ENCODE results near the gene PKD2.
"Not testable (repeated sequence)": the region's sequence is repeated elsewhere in the genome, so short reads cannot be mapped to it uniquely, and the experiment has no call there.

The PKD2 gene

DNA sequence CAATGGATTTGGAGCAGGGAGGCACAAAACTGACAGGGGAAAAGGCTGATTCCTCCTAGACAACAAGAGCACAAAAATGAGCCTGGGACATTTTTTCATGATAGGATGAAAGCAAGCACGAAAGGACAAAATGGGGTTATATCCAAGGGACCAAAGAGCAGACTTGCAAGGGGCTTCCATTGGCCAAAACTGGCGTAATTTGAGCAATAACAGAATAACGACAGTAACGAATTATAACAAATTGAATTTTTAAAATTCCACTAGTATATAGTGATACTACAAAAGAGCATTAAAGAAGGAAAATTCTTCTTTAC is 21.6 kb upstream of the PKD2 start:
- DNase-seq (ENCODE audit: low read depth in 2 of 2, low spot score in 1 of 2), result no peak

DNA sequence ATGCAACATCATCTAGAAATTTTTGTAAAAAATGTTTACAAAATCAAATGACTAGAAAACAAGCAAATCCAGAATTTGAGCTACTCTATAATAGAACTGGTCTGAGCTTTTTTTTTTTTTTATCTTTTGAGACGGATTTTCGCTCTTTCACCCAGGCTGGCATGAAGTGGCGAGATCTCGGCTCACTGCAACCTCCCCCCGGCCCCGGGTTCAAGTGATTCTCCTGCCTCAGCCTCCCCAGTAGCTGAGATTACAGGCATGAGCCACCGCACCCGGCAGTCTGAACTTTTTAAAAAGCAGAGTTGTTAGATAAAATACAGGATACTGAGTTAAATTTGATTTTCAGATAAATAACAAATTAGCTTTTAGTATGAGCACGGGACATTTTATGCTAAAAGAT is 20.9 kb upstream of the PKD2 start:
- DNase-seq (ENCODE audit: low read depth in 2 of 2, low spot score in 1 of 2), result no peak

DNA sequence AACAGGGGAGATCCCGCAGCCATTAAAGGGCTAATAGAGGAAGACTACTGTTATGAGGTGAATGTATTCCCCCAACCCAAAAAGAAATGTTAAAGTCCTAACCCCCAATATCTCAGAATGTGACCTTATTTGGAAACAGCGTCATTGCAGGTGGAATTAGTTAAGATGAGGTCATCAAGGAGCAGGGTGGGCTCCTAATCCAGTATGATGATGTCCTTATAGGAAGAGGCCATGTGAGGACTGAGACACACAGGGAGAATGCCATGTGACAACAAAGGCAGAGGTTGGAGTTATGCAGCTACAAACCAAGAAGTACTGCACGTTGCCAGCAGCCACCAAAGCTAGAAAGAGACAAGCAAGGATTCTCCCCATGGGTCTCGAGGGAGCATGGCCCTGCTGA is 17.7 kb upstream of the PKD2 start:
- no peak for DNase-seq (ENCODE audit: low read depth in 2 of 2, low spot score in 1 of 2)

DNA sequence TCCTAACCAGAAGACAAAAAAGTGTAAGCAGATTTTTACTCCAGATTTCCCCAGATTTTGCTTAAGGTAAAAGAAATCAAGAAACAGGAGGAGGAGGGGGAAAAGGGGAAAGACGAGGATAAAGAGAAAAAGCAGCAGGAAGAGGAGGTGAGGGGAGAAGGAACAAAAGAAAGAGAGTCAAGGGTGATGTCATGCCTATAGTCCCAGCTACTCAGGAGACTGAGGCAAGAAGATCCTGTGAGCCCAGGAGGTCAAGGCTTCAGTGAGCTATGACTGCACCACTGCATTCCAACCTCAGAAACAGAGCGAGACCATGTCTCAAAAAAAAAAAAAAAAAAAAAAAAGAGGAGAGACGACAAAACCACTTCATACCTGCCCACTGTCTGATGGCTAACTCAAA is 12.0 kb upstream of the PKD2 start:
- no peak for DNase-seq (ENCODE audit: low read depth in 2 of 2, low spot score in 1 of 2)

DNA sequence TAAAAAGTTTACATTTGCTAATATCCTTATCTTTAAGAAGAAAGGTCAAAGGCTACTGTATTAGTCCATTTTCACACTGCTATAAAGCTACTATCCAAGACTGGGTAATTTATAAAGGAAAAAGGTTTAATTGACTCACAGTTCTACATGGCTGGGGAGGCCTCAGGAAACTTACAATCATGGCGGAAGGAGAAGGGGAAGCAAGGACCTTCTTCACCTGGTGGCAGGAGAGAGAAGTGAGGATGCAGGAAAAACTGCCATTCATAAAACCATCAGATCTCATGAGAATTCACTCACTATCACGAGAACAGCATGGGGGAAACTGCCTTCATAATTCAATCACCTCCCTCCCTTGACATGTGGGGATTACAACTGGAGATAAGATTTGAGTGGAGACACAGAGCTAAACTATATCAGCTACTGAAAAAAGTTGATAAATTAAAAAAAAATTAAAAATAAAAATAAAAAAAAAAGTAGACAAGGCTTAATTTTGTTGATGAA is 8.2 kb upstream of the PKD2 start:
- DNase-seq (ENCODE audit: low read depth in 2 of 2, low spot score in 1 of 2), result not testable (repeated sequence)

DNA sequence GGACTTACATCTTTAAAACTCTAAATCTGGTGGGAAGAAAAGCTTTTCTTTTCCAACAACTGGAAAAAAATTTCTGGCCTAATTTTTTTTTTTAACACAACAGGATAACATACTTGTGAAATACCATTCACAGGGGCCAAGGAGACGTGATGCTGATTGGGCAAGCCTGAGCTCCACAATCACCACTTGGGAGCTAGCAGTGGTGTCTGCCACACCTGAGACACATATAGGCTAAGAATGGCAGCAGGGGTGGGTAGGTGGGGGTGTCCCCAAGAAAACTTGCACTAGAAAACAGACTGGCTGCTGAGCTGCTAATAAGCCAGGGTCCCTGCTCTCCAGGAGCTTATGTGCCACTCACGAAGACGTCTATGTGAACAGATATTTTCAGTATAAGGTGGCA is 5.6 kb upstream of the PKD2 start:
- DNase-seq (ENCODE audit: low read depth in 2 of 2, low spot score in 1 of 2), result no peak

DNA sequence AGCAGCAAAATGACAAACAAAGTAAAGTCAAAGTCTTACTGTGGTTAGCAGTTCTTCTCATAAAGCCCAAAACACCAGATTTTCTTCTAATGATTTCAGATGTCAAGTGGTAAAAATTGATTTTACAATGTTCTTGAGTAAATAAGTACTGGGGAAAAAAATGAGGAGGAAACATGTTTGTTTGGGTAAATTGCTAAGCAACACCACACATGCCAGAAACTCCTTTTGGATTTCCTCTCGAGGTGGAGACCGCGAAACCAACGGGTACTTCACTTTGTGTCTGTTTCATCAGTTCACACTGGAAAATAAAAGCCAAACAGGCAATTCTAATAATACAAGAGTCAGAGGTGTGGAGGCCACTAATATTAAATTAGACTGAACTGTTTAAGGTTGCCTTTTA is 4.6 kb upstream of the PKD2 start:
- no peak for DNase-seq (ENCODE audit: low read depth in 2 of 2, low spot score in 1 of 2)

DNA sequence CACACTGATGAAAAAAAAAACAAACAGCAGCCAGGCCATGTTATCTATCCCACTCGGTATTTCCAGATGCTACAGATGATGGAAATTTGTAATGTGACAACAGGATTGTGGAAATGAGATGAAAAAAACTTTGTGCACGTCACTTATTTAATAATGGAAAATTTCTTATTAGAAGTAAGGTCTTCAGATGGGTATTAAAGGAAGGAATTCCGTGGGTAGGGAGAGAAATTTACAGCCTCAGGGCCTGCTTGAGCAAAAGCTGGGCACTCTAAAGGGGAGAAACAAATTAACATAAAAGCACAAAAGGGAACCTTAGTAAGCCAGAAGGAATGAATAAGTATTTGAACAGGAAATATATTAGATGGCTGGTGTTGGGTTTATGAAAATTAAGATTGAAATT is 4.2 kb upstream of the PKD2 start:
- no peak for DNase-seq (ENCODE audit: low read depth in 2 of 2, low spot score in 1 of 2)

DNA sequence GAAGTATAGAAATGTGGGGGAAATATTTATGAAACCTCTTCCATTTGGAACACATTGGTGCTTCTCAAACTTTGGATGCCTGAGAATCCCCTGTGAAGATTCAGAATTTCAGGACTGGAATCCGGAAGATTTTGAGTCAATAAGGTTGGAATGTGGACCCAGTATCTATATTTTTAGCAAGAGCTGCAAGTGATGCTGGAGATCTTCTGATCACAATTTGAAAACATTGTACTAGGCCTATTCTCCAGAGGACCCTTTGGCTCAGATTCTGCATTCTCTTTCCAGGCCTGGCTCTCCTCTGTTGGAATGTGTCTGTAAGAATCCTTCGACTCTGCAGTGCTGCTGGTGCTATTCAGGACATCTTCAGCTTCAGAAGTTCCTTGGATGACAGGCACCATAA is 2.4 kb upstream of the PKD2 start:
- no peak for DNase-seq (ENCODE audit: low read depth in 2 of 2, low spot score in 1 of 2)

DNA sequence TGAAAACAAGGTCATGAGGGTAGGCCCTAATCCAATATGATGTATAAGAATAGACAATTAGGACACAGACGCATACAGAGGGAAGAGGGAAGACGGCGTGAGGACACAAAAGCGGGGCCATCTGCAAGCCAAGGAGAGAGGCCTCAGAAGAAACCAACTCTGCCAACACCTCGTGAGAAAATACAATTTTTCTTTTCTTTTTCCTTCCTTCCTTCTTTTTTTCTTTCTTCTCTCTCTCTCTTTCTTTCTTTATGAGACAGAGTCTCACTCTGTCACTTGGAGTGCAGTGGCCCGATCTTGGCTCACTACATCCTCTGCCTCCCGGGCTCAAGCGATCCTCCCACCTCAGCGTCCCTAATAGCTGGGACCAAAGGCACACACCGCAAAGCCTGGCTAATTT is 1.5 kb upstream of the PKD2 start:
- no peak for DNase-seq (ENCODE audit: low read depth in 2 of 2, low spot score in 1 of 2)

DNA sequence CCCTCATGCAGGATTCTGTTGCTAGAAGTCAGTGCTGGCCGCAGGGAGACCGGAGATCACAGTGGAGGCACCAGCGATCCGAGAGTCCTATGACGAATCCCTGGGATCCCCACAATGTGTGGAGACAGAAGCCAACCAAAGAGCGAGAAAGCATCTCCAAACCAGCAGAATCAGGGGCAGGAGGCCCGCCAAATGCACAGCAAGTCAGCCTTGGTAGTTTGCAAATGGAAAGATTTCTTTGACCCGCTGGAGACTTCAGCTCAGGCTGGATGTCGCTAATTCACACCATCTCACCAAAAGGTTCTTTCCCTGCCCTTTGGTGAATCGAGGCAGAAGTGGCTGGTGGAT is 505 bp upstream of the PKD2 start:
- no peak for DNase-seq (ENCODE audit: low read depth in 2 of 2, low spot score in 1 of 2)

DNA sequence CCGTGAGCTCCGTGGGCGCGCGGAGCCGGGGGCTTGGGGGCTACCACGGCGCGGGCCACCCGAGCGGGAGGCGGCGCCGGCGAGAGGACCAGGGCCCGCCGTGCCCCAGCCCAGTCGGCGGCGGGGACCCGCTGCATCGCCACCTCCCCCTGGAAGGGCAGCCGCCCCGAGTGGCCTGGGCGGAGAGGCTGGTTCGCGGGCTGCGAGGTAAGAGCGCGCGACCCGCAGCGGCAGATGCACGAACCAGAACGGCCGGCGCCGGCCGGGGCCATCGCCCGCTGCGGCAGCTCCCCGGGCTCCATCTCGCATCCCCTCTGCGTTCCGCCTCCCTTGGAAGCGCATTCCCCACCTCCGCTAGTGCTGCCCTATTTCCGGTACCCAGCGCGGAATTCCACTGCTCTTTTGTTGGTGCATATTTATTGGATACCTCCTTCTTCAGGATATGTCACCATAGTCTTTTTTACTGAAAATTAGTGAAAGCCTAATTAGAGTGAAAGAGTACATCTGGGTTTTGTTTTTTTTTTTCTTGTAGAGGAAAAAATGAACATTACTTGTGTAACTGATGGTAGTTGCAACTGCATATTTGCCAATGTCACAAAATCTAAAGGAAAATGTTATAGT is 797 bp downstream of the PKD2 start:
- no peak for DNase-seq (ENCODE audit: low read depth in 2 of 2, low spot score in 1 of 2)

DNA sequence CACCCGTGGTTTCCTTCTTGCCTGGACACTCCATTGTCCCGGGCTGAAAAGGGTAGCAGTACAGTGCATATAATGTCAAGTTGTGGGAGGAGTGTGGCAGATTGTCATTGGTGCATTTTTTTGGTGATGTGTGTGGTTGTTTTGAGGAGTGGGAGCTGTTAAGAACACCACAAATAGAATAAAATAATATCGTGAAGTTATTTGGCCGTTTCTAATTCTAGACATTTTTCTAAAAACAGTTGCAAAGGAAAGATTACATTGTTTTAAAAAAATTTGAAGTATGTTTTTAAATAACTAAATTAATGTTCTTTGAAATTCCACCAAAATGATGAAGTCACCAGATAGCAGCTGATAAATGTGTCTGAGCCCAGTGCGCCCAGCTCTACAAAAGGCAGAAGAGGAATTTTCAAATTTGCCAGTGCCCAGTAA is 1.3 kb downstream of the PKD2 start:
- DNase-seq (ENCODE audit: low read depth in 2 of 2, low spot score in 1 of 2), result no peak

DNA sequence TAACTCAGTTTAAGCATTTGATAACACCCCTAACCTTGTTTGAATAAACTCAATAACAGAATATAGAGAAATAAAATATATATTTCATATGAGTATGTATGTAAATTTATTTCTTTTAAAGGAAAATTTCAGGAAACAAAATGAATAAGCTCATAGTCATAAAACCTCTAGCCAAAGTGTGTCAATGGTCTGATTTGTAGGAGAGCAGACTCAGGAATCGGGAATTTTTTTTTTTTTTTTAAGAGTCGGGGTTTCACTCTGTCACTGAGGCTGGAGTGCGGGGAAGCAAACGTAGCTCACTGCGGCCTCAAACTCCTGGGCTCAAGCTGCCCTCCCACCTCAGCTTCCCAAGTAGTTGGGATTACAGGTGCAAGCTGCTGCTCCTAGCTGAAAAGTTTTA is 2.4 kb downstream of the PKD2 start:
- DNase-seq (ENCODE audit: low read depth in 2 of 2, low spot score in 1 of 2), result no peak

DNA sequence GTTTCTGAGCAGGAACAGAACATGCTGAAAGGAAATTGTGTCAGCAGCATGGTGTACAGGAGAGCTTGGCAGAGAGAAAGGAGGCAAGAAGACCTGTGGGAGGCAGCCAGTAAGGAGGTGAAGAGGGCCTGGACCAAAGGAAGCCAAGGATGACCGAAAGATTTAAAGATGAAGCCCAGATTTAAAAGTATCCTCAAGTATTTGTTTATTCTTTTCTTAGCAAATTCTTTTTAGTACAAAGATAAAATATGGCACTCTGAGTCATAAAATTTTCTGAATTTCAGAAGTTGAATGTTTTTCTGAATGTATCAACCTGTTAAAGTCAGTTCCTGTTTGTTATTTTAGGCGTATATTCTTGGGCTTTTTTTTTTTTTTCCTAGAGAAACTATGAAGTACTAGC is 3.5 kb downstream of the PKD2 start:
- no peak for DNase-seq (ENCODE audit: low read depth in 2 of 2, low spot score in 1 of 2)

DNA sequence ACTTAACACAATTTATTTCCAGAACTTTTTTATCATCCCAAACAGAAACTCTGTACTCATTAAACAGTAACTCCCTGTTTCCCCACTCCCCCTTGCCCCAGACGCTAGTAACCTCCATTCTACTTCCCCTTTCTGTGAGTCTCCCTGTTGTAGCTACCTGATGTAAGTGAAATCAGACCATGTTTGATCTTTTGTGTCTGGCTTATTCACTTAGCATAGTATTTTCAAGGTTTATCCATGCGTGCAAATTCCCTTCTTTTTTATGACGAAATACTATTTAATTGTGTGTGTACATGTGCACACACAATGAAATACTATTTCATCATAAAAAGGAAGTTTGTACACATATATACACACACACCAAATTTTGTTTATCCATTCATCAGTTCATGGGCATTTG is 5.2 kb downstream of the PKD2 start:
- no peak for DNase-seq (ENCODE audit: low read depth in 2 of 2, low spot score in 1 of 2)

DNA sequence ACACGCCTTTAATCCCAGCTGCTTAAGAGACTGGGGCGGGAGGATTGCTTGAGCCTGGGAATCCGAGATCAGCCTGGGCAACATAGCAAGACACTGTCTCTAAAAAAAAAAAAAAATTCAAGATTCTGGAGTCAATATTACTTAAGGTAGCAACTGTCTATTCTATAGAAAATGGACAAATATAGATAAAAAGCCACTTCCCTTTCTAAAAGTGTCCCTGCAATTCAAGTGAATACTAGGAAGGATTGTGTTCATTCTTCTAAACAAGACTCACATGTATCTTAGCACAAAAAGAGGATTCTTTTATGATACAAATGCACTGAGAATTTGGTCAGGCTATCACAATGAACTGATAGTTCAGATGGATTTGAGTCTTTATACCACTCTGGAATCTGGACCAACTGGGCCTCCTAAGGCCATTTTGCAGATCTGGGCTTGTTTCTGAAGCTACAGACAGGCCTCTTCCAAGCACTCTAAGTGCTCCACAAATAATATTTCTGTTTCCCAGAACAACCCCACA is 7.0 kb downstream of the PKD2 start:
- DNase-seq (ENCODE audit: low read depth in 2 of 2, low spot score in 1 of 2), result no peak

DNA sequence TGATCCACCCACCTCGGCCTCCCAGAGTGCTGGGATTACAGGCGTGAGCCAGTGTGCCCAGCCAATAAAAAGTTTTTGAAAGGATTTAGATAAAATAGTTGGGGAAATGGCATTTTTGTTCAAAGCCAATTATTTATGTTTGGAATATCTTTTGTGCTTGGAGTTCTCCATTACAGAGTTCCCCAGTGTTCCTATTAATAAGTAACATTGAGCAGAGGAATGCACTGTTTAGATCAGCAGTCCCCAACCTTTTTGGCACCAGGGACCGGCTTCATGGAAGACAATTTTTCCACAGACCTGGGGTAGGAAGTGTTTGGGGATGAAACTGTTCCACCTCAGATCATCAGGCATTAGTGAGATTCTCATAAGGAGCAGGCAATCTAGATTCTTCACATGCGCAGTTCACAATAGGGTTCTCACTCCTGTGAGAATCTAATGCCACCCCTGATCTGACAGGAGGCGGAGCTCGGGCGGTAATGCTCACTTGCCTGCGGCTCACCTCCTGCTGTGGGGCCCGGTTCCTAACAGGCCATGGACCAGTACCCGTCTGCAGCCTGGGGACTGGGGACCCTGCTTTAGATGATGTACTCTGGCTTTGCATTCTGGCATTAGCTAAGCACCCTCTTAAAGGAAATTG is 8.3 kb downstream of the PKD2 start:
- no peak for DNase-seq (ENCODE audit: low read depth in 2 of 2, low spot score in 1 of 2)

DNA sequence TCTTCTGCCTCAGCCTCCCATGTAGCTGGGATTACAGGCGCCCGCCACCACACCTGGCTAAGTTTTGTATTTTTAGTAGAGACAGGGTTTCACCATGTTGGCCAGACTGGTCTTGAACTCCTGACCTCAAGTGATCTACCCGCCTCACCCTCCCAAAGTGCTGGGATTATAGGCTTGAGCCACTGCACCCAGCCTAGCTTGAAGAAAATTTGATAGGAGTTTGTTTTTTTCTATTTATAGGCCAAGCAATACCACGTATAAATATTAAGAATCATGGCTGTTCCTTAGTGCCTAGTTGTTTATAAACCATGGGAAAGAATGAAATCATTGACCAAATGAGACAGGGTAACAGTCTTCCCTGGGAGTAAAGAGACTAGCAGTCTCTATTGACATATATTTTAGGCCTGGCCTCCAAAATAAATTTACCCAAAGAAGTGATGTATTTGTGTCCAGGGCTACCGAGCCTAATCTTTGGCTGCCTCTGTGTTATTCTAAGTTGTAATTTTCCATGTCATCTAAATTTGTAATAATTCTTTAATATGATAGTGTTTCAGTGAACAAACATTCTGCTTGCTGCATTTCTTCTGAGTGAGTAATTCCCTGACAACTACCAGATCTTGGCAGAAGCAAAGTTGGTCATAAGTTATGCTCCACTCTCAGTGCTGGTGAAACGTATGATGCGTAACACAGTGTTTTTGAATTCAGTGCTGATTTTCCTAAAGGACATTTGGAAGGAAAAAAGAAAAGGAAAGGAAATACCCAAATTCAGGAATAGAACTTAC is 10.3 kb downstream of the PKD2 start:
- no peak for DNase-seq (ENCODE audit: low read depth in 2 of 2, low spot score in 1 of 2)

DNA sequence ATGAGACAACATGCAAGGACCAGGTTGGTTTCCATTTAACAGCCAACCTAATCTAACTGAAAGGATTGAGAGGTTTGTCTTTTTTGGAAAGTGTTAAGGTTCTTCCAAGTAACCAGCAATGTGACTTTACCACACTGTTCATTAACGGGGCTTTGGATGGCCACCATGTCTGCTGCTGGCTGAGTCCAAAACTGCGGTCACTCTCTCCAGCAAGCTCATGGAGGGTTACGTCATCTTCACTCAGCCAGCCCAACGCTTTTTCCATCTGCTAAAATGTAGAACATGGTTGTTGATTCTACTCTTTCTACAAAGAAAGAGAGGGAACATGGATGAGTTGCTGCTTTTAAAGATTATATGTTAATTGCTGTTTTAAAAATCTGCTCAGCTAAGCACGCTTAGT is 11.0 kb downstream of the PKD2 start:
- no peak for DNase-seq (ENCODE audit: low read depth in 2 of 2, low spot score in 1 of 2)

DNA sequence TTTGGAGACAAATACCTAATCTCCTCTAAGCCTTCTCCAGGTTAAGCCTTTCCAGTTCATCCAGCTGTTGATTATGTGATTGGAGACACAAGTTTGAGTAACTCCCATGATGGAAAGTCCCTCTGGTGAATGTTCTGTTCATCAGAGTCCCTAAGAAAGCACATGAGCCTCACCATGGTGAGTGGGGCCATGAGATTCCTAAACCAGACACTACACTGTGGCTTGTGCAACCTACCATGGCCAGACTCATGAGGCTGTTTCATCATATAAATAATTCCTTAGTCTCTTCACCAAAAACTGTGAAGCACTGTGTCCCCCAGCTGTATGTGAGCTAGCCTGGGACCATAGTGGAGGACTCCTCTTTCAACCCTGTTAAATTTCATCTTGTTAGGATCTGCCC is 14.4 kb downstream of the PKD2 start:
- DNase-seq (ENCODE audit: low read depth in 2 of 2, low spot score in 1 of 2), result no peak

DNA sequence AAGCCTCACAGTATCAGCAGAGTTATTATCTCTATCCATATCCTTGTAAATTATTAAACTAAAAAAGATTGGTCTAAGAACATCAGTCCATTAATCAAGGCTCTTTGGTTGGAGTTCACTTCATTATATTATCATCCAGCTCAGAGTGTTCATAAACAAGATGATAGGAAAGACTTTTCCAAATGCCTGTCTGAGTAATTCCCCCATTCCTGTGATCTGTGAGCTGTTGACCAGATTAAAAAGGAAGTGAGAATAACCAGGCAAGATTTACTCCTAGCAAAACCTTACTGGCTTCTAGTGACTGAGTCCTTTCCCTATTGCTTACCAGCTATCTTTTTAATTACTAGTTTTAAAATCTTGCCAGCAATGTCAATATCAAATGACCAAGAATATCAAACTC is 14.9 kb downstream of the PKD2 start:
- DNase-seq (ENCODE audit: low read depth in 2 of 2, low spot score in 1 of 2), result no peak

All from stimulated activated CD8-positive, alpha-beta memory T cell treated with anti-CD3 and anti-CD28 coated beads, Interleukin-4, amount 100 ng/mL, for 1 hour (primary cell).